Stomach (tissue), 4 donors: ENCODE measurements around the gene SIVA1.

Experiments used
- EP300 ChIP-seq: sonication (generic); formaldehyde crosslinking; IDR thresholded peaks from one replicate; pipeline ENCODE4 v1.6.1; 2017; ENCODE audit warnings: antibody characterized with exemption
- POLR2A ChIP-seq, 4 donors: fragments of 450-650 bp; IDR thresholded peaks; one replicate each; pipeline ENCODE4 v1.6.1; 2016; ENCODE audit warnings: antibody characterized with exemption in 4 of 4, control low read depth in 2 of 4, mild to moderate bottlenecking in 1 of 4, moderate library complexity in 1 of 4
- POLR2AphosphoS5 ChIP-seq, 3 donors: sonication (generic); formaldehyde crosslinking; IDR thresholded peaks; one replicate each; pipeline ENCODE4 v1.6.1; 2016; ENCODE audit warnings: antibody characterized with exemption in 3 of 3
- TF ChIP-seq, protein P1 (sequence below), 7 experiments: fragments of 450-650 bp in 4 of 7; fragments of 200-600 bp in 3 of 7; sonication (generic) in 3 of 7; IDR thresholded peaks; one replicate each; pipeline ENCODE4 v1.5.1; 2016 to 2019; ENCODE audit warnings: antibody characterized with exemption in 7 of 7, control low read depth in 2 of 7, mild to moderate bottlenecking in 1 of 7

DNA sequence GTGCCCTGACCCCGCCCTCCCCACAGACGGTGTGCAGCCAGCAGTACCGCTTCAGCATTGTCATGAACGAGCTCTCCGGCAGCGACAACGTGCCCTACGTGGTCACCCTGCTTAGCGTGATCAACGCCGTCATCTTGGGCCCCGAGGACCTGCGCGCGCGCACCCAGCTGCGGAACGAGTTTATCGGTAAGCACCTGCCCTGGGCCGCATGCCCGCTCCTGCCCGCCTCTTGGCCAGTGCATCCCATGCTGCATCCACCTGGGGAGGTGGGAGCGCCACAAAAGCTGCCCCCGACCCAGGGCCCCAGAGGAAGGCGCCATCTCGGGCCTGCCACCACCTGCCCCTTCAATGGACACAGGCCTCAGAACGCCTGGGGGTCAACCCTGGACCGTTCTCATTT lies 49.7 kb upstream of the SIVA1 start:
- TF ChIP-seq, protein P1, sequence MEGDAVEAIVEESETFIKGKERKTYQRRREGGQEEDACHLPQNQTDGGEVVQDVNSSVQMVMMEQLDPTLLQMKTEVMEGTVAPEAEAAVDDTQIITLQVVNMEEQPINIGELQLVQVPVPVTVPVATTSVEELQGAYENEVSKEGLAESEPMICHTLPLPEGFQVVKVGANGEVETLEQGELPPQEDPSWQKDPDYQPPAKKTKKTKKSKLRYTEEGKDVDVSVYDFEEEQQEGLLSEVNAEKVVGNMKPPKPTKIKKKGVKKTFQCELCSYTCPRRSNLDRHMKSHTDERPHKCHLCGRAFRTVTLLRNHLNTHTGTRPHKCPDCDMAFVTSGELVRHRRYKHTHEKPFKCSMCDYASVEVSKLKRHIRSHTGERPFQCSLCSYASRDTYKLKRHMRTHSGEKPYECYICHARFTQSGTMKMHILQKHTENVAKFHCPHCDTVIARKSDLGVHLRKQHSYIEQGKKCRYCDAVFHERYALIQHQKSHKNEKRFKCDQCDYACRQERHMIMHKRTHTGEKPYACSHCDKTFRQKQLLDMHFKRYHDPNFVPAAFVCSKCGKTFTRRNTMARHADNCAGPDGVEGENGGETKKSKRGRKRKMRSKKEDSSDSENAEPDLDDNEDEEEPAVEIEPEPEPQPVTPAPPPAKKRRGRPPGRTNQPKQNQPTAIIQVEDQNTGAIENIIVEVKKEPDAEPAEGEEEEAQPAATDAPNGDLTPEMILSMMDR (IDR thresholded peaks at IDR 0.05): no peak
- no peak for TF ChIP-seq POLR2A (IDR thresholded peaks at IDR 0.05)
- no peak for TF ChIP-seq POLR2AphosphoS5 (IDR thresholded peaks at IDR 0.05)
- no peak for TF ChIP-seq EP300
